Islet precursor cell (in vitro differentiated cells): Measurements from ENCODE around the gene ZNF862.

Source experiments
- DNase-seq: peaks from one replicate; pipeline ENCODE4 v3.0.0-alpha.2; 2018

ZNF862 gene

GRCh38 chr7:149811831-149812490 is 26.2 kb upstream of the ZNF862 start:
- DNase-seq: no peak

- DNase-seq: no peak
Observed at GRCh38 chr7:149813254-149814035, 24.7 kb upstream of the ZNF862 start.

GRCh38 chr7:149814494-149814893 is 23.7 kb upstream of the ZNF862 start:
- DNase-seq: no peak

GRCh38 chr7:149815121-149815520 is 23.1 kb upstream of the ZNF862 start:
- no peak for DNase-seq

- no peak for DNase-seq
Observed at GRCh38 chr7:149815661-149816266, 22.4 kb upstream of the ZNF862 start.

GRCh38 chr7:149816267-149816751 is 21.9 kb upstream of the ZNF862 start:
- no peak for DNase-seq

- DNase-seq: no peak
Observed at GRCh38 chr7:149816794-149817193, 21.4 kb upstream of the ZNF862 start.

- DNase-seq: no peak
Observed at GRCh38 chr7:149817301-149817771, 20.8 kb upstream of the ZNF862 start.

- no peak for DNase-seq
Observed at GRCh38 chr7:149817836-149818535, 20.2 kb upstream of the ZNF862 start.

- no peak for DNase-seq
Observed at GRCh38 chr7:149818536-149818840, 19.7 kb upstream of the ZNF862 start.

- no peak for DNase-seq
Observed at GRCh38 chr7:149819141-149819960, 18.8 kb upstream of the ZNF862 start.

- no peak for DNase-seq
Observed at GRCh38 chr7:149819961-149820340, 18.2 kb upstream of the ZNF862 start.

- DNase-seq: no peak
Observed at GRCh38 chr7:149820622-149821190, 17.5 kb upstream of the ZNF862 start.

- DNase-seq: no peak
Observed at GRCh38 chr7:149821191-149822148, 16.7 kb upstream of the ZNF862 start.

- no peak for DNase-seq
Observed at GRCh38 chr7:149822353-149822943, 15.7 kb upstream of the ZNF862 start.

GRCh38 chr7:149823191-149823630 is 15.0 kb upstream of the ZNF862 start:
- no peak for DNase-seq

- DNase-seq: no peak
Observed at GRCh38 chr7:149823631-149824199, 14.5 kb upstream of the ZNF862 start.

GRCh38 chr7:149824301-149824741 is 13.9 kb upstream of the ZNF862 start:
- no peak for DNase-seq

GRCh38 chr7:149824748-149825566 is 13.2 kb upstream of the ZNF862 start:
- DNase-seq: no peak
